ENCODE results near the gene CCL25. TPM values are rescaled to one million over a fixed set of nuclear protein-coding genes. Genes with fewer than 3 reads are reported as not detected.

CCL25 gene
- total and polyA plus RNA-seq, 9 of the 15 experiments (the other 6 are each of a cell fraction or from before 2014, with no cell fraction given): 0.15 TPM; not detected in 8

DNA sequence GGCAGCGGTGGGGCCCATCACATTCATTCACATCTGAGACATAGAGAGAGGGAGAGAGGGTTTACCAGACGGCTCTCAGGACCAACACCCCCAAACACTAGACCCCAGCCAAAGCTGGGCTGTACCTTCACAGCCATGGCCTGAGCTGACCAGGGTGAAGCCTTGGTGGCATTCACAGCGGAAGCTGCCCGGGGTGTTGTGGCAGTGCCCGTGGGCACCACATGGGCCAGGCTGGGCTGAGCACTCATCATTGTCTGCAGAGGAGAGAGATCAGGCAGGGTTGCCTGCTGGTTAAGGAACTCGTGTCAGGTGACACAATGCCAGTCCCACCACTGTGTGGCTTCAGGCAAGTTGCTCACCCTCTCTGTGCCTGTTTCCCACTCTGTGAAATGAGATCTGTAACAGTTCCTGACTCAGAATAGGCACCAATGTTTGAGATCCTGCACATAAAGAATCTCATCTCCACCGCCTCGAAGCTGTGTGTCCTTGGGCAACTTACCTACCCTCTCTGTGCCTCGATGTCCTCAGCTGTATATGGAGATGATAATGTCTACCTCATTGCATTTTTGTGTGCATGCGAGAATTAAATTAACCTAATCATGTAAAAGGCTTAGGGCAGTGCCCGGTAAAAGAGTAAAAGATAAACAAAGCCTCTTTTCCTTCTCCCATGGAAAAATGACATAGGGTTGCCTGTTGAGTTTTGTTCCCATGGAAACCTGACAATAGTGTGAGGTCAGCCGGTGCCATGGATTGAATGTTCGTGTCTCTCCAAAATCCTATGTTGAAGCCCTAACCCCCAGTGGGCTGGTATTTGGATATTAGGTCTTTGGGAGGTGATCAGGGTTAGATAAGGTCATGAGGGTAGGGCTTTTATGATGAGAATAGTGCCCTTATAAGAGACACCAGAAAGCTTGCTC, 22.9 kb downstream of the CCL25 start:
- intact Hi-C loops (cut with micrococcal nuclease) (no loop called here), in situ Hi-C loops (cut with MboI) (no loop called here)
- POLR2A ChIA-PET: no interaction called here
- no peak overlapping the region for H3K9ac ChIP-seq (ENCODE audit: insufficient read depth in 1 of 2, low read depth in 2 of 2, low read length in 2 of 2)
- 0 out of 2 replicates have a peak, but pooled peaks cover 6% of the 10 kb centered on the region for H3K9me3 ChIP-seq (replicated peaks; ENCODE audit: control insufficient read depth, insufficient read depth, low read depth, low read length)
- no peaks in the 10 kb centered on the region for H3K9me1 ChIP-seq (ENCODE audit: control insufficient read depth, insufficient read depth, low read length)
- H3K4me1 ChIP-seq (replicated peaks in 1 of 2; ENCODE audit: control insufficient read depth in 2 of 2, insufficient read depth in 2 of 2, low read length in 2 of 2): peaks cover 0 to 12% of the 10 kb centered on the region in 2 experiments; a peak in 1 of 5 replicates
- ATAC-seq: no peak
- no peak overlapping the region for H3K4me2 ChIP-seq (ENCODE audit: insufficient read depth, low read length)
- H3K27ac ChIP-seq (ENCODE audit: extremely low read depth, low read depth, low read length): no peak overlapping the region
- no peak overlapping the region for H3K4me3 ChIP-seq
- H2AFZ ChIP-seq (ENCODE audit: low read depth, low read length): no peak overlapping the region
- FAIRE-seq: no peak
- no peaks in the 10 kb centered on the region for H3K79me2 ChIP-seq (ENCODE audit: control insufficient read depth, insufficient read depth, low read length)
- WGBS (ENCODE audit: insufficient coverage, low coverage, missing lambda C conversion rate): 38% methylated on average over 13 of the region's 13 CpGs
- no peaks in the 10 kb centered on the region for H4K20me1 ChIP-seq (replicated peaks; ENCODE audit: control insufficient read depth, insufficient read depth, low read length)
- CTCF ChIA-PET (ENCODE audit: low intra/inter-chr PET ratio): no interaction called here
- H3K27me3 ChIP-seq (ENCODE audit: control insufficient read depth in 2 of 2, insufficient read depth in 2 of 2, low read length in 2 of 2): no peaks in the 10 kb centered on the region
- H3K36me3 ChIP-seq (ENCODE audit: control insufficient read depth, insufficient read depth, low read length): no peaks in the 10 kb centered on the region
- no peak for DNase-seq (ENCODE audit: extremely low read depth in 1 of 4, low spot score in 3 of 4)
- no TSS peak for BruUV-seq (replicated peaks)
- no peak for TF ChIP-seq NBN (IDR thresholded peaks at IDR 0.05; ENCODE audit: low read depth)
- TF ChIP-seq COPS2 (conservative IDR thresholded peaks at IDR 0.05): no peak
- TF ChIP-seq ZNF12 (CRISPR knock-in tag; IDR thresholded peaks at IDR 0.05): no peak
- TF ChIP-seq, protein P1, sequence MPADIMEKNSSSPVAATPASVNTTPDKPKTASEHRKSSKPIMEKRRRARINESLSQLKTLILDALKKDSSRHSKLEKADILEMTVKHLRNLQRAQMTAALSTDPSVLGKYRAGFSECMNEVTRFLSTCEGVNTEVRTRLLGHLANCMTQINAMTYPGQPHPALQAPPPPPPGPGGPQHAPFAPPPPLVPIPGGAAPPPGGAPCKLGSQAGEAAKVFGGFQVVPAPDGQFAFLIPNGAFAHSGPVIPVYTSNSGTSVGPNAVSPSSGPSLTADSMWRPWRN (IDR thresholded peaks at IDR 0.05; ENCODE audit: low read depth): no peak
- TF ChIP-seq MYBL2 (IDR thresholded peaks at IDR 0.05; ENCODE audit: low read depth): no peak
- TF ChIP-seq MYBL2 (CRISPR knock-in tag; IDR thresholded peaks at IDR 0.05; ENCODE audit: borderline replicate concordance): no peak
- TF ChIP-seq RB1 (IDR thresholded peaks at IDR 0.05; ENCODE audit: low read depth): no peak
- TF ChIP-seq RBM34 (IDR thresholded peaks at IDR 0.05; ENCODE audit: borderline replicate concordance, insufficient read depth, low read length): no peak
- no peak for TF ChIP-seq HNRNPL (IDR thresholded peaks at IDR 0.05; ENCODE audit: low read depth, low read length)
- TF ChIP-seq ZFP36 (IDR thresholded peaks at IDR 0.05; ENCODE audit: low read depth, low read length, partially characterized antibody): peak; percentile 79
- TF ChIP-seq, protein P2, sequence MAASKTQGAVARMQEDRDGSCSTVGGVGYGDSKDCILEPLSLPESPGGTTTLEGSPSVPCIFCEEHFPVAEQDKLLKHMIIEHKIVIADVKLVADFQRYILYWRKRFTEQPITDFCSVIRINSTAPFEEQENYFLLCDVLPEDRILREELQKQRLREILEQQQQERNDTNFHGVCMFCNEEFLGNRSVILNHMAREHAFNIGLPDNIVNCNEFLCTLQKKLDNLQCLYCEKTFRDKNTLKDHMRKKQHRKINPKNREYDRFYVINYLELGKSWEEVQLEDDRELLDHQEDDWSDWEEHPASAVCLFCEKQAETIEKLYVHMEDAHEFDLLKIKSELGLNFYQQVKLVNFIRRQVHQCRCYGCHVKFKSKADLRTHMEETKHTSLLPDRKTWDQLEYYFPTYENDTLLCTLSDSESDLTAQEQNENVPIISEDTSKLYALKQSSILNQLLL (CRISPR knock-in tag; IDR thresholded peaks at IDR 0.05; ENCODE audit: borderline replicate concordance): no peak
- TF ChIP-seq YY1 (IDR thresholded peaks at IDR 0.05; ENCODE audit: borderline replicate concordance in 1 of 3, control insufficient read depth in 1 of 3, extremely low read depth in 1 of 3, insufficient read depth in 3 of 3, insufficient read length in 1 of 3, insufficient replicate concordance in 2 of 3, low read depth in 1 of 3, low read length in 2 of 3): no peak
- peak in 1 of 2 experiments; percentile 76; a peak in 2 of 4 replicates for TF ChIP-seq KDM1A (IDR thresholded peaks at IDR 0.05)
- no peak for TF ChIP-seq ETV5 (CRISPR knock-in tag; IDR thresholded peaks at IDR 0.05; ENCODE audit: low read depth)
- no peak for TF ChIP-seq ZNF445 (CRISPR knock-in tag; IDR thresholded peaks at IDR 0.05; ENCODE audit: low read depth)
- no peak for TF ChIP-seq ZNF175 (CRISPR knock-in tag; IDR thresholded peaks at IDR 0.05; ENCODE audit: low read depth)
